Measurements from ENCODE around the gene NHLRC1.
A peak's percentile ranks its signal among the peaks of the same experiment; 100 is the strongest.
"Not testable (repeated sequence)": the region's sequence is repeated elsewhere in the genome, so short reads cannot be mapped to it uniquely, and the experiment has no call there.

Gene NHLRC1

DNA sequence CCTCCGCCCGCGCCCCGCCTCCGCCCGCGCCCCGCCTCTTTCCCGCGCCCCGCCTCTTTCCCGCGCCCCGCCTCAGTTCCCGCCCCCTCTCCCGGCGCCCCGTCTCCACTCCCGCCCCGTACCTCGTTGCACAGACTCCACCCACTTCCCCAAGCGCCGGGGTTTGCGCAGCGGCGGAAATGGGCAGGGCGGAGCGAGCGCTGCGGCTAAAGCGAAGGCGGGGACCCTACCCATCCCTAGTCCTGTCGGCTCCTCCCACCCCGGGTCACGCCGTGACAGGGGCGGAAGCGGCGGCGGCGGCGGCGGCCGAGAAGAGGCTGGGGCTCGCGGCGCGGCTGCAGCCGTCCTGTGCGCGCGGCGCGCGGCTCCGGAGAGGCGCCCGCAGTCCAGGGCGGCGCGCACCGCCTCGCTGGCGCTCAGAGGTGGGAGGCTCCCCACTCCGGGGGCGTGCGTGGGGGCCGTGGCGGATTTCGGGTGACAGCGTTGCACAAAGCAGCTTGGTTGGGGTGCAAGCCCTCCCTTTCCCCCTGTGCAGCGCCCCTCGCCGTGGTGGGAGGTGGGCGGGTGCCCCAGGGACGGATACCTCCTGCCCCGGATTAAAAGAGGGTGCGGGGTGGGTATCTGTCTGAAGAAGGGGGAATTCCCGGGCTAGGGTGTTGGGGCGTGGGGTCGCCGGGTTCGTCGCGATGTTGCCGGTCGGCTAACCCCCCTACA is 32.8 kb upstream of the NHLRC1 start, which contains the start of gene KDM1B:
KDM1B (plus strand) TSS at position 273 of the 714 bp plus-strand sequence. CDS start 4,474 bp downstream, outside the sequence.
- peak; percentile 98 to 99 (median 99) for DNase-seq
- Histone ChIP-seq H3K27me3 (replicated peaks; ENCODE audit: control insufficient read depth, insufficient read depth, low read length, poor library complexity, severe bottlenecking) (no peaks in the 10 kb centered on the region), H3K36me3 (ENCODE audit: control insufficient read depth, insufficient read depth, low read length) (no peaks in the 10 kb centered on the region), H3K4me3 (ENCODE audit: insufficient read depth, low read depth, low read length, poor library complexity, severe bottlenecking) (peak within 1 kb of the TSS; percentile 95), H3K4me1 (ENCODE audit: control insufficient read depth, insufficient read depth, low read length, poor library complexity, severe bottlenecking) (peaks cover 4% of the 10 kb centered on the region), H3K27ac (ENCODE audit: insufficient read depth, low read length, poor library complexity, severe bottlenecking) (peak within 1 kb of the TSS; percentile 84), H3K9me3 (ENCODE audit: control insufficient read depth, low read length) (no peaks in the 10 kb centered on the region)

DNA sequence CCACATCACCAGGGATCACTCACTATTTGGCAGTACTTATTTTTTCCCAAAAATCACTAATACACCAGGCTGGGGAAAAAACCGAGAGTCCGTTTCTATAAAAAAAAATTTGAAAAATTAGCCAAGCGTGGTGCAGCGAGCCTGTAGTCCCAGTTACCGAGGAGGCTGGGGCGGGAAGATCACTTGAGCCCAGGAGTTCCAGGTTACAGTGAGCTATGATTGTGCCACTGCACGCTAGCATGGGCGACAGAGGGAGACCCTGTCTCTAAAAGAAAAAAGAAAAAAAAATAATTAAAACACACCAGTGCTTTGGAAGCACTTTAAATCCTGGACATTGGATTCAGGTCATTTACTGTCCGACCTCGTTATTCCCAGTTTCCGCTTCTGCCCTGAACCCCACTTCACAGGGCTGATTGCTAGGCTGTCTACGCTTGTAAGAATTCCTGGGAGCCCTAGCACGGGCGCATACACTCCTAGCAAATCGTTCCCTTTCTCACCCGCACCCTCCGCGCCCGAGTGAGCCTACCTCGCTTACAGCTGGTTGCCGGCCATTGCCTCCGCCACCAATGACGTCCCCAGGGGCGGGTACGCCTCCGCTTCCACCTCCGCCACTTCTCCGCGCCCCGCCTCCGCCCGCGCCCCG is 32.2 kb upstream of the NHLRC1 start, which contains the start of gene TPMT:
TPMT (minus strand) TSS at position 571 of the 643 bp plus-strand sequence. CDS start 5,950 bp downstream, outside the sequence.
- H3K4me3 ChIP-seq (ENCODE audit: insufficient read depth, low read depth, low read length, poor library complexity, severe bottlenecking), result peak within 1 kb of the TSS; percentile 95
- H3K27ac ChIP-seq (ENCODE audit: insufficient read depth, low read length, poor library complexity, severe bottlenecking), result peak within 1 kb of the TSS; percentile 84
- peaks cover 4% of the 10 kb centered on the region for H3K4me1 ChIP-seq (ENCODE audit: control insufficient read depth, insufficient read depth, low read length, poor library complexity, severe bottlenecking)
- H3K9me3 ChIP-seq (ENCODE audit: control insufficient read depth, low read length), result no peaks in the 10 kb centered on the region
- H3K27me3 ChIP-seq (replicated peaks; ENCODE audit: control insufficient read depth, insufficient read depth, low read length, poor library complexity, severe bottlenecking), result no peaks in the 10 kb centered on the region
- H3K36me3 ChIP-seq (ENCODE audit: control insufficient read depth, insufficient read depth, low read length), result no peaks in the 10 kb centered on the region
- DNase-seq, result no peak

DNA sequence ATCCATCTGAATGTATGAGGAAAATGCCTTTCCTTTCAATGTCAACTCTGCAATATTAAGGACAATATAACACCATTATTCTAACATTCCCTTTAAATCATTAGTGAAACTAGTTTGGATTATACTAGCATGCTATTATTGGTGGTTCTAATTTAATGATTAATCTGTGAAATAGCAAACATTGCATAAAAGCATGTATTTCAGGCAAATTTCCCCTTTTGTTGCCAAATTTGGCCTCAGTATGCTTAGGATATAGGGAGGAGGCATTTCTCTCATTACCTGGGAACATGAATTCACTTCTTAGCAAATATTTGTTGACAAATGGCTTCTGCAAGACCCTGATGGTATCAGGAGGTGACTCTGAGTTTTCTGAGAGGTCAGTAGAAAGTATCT is 30.8 kb upstream of the NHLRC1 start:
- H3K36me3 ChIP-seq (ENCODE audit: control insufficient read depth, insufficient read depth, low read length), result no peaks in the 10 kb centered on the region
- DNase-seq, result no peak
- no peaks in the 10 kb centered on the region for H3K27me3 ChIP-seq (replicated peaks; ENCODE audit: control insufficient read depth, insufficient read depth, low read length, poor library complexity, severe bottlenecking)
- peaks cover 4% of the 10 kb centered on the region for H3K4me1 ChIP-seq (ENCODE audit: control insufficient read depth, insufficient read depth, low read length, poor library complexity, severe bottlenecking)
- H3K9me3 ChIP-seq (ENCODE audit: control insufficient read depth, low read length), result no peaks in the 10 kb centered on the region
- H3K27ac ChIP-seq (ENCODE audit: insufficient read depth, low read length, poor library complexity, severe bottlenecking), result no peak overlapping the region
- no peak overlapping the region for H3K4me3 ChIP-seq (ENCODE audit: insufficient read depth, low read depth, low read length, poor library complexity, severe bottlenecking)

DNA sequence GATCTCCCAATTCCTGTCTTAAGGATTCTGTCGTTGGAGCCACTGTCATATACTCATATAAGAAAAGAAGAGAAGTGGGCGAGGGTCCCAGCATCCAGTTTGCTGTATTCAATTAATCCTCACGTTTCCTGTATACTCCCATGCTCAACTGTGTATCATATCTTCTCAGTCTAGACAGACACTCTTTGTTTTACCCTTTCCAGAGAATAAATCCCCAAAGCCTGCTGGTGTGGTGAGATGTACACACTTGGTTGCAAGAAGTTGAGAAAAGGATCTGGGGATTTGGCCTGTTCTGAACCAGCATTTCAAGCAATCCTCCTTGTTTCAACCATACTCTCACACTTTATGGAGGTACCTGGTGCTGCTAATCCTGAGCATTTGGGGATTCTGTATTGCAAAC is 29.3 kb upstream of the NHLRC1 start:
- H3K9me3 ChIP-seq (ENCODE audit: control insufficient read depth, low read length), result no peaks in the 10 kb centered on the region
- no peaks in the 10 kb centered on the region for H3K27me3 ChIP-seq (replicated peaks; ENCODE audit: control insufficient read depth, insufficient read depth, low read length, poor library complexity, severe bottlenecking)
- peaks cover 3% of the 10 kb centered on the region for H3K36me3 ChIP-seq (ENCODE audit: control insufficient read depth, insufficient read depth, low read length)
- peaks cover 4% of the 10 kb centered on the region for H3K4me1 ChIP-seq (ENCODE audit: control insufficient read depth, insufficient read depth, low read length, poor library complexity, severe bottlenecking)
- no peak overlapping the region for H3K27ac ChIP-seq (ENCODE audit: insufficient read depth, low read length, poor library complexity, severe bottlenecking)
- no peak for DNase-seq
- H3K4me3 ChIP-seq (ENCODE audit: insufficient read depth, low read depth, low read length, poor library complexity, severe bottlenecking), result no peak overlapping the region

DNA sequence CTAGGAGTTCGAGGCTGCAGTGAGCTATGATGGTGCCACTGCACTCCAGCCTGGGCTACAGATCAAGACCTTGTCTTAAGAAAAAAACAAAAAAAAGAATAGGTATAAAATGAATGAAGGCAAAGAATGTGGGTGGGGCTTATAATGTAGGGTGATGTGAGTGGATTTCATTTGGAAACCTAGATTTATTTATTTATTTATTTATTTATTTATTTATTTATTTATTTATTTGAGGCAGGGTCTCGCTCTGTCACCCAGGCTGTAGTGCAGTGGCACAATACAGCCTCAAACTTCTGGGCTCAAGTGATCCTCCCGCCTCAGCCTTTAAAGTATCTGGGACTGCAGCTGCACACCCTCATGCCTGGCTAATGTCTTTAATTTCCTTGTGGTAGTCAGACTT is 28.9 kb upstream of the NHLRC1 start:
- not testable (repeated sequence) for DNase-seq; H3K36me3 ChIP-seq (ENCODE audit: control insufficient read depth, insufficient read depth, low read length); H3K4me3 ChIP-seq (ENCODE audit: insufficient read depth, low read depth, low read length, poor library complexity, severe bottlenecking); H3K27me3 ChIP-seq (replicated peaks; ENCODE audit: control insufficient read depth, insufficient read depth, low read length, poor library complexity, severe bottlenecking); H3K4me1 ChIP-seq (ENCODE audit: control insufficient read depth, insufficient read depth, low read length, poor library complexity, severe bottlenecking); H3K9me3 ChIP-seq (ENCODE audit: control insufficient read depth, low read length); H3K27ac ChIP-seq (ENCODE audit: insufficient read depth, low read length, poor library complexity, severe bottlenecking)

DNA sequence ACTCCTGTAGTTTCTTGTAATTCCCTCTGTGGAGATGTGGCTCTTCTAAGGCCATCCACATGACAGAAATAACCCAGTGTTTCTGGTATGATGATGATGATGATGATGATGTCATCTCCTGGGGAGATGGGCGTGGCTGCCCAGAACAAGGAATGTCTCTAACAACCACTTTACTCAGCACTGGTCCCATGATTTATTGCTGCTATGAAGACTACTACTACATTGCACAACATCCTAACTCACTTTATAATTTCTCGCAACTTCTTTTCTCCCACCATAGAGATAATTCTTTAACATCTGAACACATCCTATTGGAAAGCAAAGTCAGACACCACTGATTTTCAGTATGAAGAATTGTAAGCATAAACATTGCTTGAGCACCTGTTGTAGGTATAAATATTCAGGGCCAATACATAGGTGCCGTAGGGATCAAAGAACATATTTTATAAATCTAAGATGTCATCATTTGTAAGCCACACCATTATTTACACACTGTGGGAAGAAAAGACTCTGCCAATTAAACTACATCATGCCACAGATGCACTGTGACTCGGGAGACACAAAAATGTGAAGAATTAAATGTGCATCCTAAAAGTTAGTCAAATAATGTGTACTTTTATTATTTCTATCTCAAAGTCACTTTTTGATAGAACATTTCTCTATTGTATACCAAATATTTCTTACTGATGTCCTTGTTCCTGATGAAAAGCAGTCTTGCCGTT is 26.0 kb upstream of the NHLRC1 start:
- H3K27me3 ChIP-seq (replicated peaks; ENCODE audit: control insufficient read depth, insufficient read depth, low read length, poor library complexity, severe bottlenecking), result no peaks in the 10 kb centered on the region
- no peaks in the 10 kb centered on the region for H3K4me1 ChIP-seq (ENCODE audit: control insufficient read depth, insufficient read depth, low read length, poor library complexity, severe bottlenecking)
- no peak overlapping the region for H3K27ac ChIP-seq (ENCODE audit: insufficient read depth, low read length, poor library complexity, severe bottlenecking)
- no peak for DNase-seq
- peaks cover 5% of the 10 kb centered on the region for H3K36me3 ChIP-seq (ENCODE audit: control insufficient read depth, insufficient read depth, low read length)
- H3K9me3 ChIP-seq (ENCODE audit: control insufficient read depth, low read length), result no peaks in the 10 kb centered on the region
- H3K4me3 ChIP-seq (ENCODE audit: insufficient read depth, low read depth, low read length, poor library complexity, severe bottlenecking), result no peak overlapping the region

DNA sequence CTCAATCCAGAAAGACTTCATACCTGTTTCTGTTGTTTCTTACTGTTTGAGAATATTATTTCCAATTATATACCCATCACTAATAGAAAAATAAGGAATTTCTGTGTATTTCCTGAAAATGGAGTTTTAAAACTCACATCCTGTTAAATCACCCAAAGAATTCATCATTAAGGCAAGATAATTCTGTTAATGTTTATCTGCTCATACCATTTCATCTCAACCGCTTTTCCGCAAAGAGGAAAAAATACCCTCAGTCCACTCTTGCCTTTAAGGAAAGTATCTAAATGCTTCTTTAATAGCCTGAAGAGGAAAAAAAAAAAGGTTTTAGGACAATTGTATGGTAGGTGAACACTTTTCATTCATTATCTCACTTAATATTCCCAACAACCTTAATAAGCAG is 25.1 kb upstream of the NHLRC1 start:
- DNase-seq, result no peak
- Histone ChIP-seq H3K27me3 (replicated peaks; ENCODE audit: control insufficient read depth, insufficient read depth, low read length, poor library complexity, severe bottlenecking) (no peaks in the 10 kb centered on the region), H3K36me3 (ENCODE audit: control insufficient read depth, insufficient read depth, low read length) (peaks cover 13% of the 10 kb centered on the region), H3K4me3 (ENCODE audit: insufficient read depth, low read depth, low read length, poor library complexity, severe bottlenecking) (no peak overlapping the region), H3K27ac (ENCODE audit: insufficient read depth, low read length, poor library complexity, severe bottlenecking) (no peak overlapping the region), H3K9me3 (ENCODE audit: control insufficient read depth, low read length) (no peaks in the 10 kb centered on the region), H3K4me1 (ENCODE audit: control insufficient read depth, insufficient read depth, low read length, poor library complexity, severe bottlenecking) (no peaks in the 10 kb centered on the region)

DNA sequence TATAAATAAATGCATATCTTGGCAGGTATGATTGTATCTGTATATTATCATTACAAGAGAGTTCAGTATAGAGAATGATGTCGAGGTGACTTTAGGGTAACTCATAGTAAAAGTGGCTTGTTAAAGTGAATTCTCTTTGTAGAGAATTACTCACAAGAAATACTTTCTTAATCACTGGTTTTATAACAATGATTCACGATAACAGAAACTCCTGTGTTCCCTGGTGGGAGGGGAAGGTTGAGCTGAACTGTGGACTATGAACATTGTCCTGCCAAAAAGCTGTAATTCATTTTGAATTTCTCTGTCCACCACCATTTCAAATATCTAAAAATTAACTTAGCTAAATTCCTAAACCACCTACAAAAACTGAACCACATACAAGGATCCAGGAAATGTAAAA is 24.7 kb upstream of the NHLRC1 start:
- no peak for DNase-seq
- Histone ChIP-seq H3K4me3 (ENCODE audit: insufficient read depth, low read depth, low read length, poor library complexity, severe bottlenecking) (no peak overlapping the region), H3K27me3 (replicated peaks; ENCODE audit: control insufficient read depth, insufficient read depth, low read length, poor library complexity, severe bottlenecking) (no peaks in the 10 kb centered on the region), H3K27ac (ENCODE audit: insufficient read depth, low read length, poor library complexity, severe bottlenecking) (no peak overlapping the region), H3K9me3 (ENCODE audit: control insufficient read depth, low read length) (no peaks in the 10 kb centered on the region), H3K4me1 (ENCODE audit: control insufficient read depth, insufficient read depth, low read length, poor library complexity, severe bottlenecking) (no peaks in the 10 kb centered on the region), H3K36me3 (ENCODE audit: control insufficient read depth, insufficient read depth, low read length) (peaks cover 15% of the 10 kb centered on the region)

DNA sequence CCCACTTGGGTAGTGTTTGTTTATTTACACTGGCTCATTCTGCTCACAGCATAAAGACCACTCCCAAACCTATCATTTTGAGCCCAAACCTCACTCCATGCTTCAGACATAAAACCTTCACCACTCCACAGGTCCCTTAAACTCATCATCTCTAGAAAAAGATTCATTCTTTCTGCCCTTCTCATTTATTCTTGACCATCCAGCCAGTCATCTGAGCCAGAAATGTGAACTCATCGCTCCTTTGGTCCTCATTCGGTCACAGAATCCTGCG is 20.0 kb upstream of the NHLRC1 start:
- no peak for DNase-seq
- H3K4me3 ChIP-seq (ENCODE audit: insufficient read depth, low read depth, low read length, poor library complexity, severe bottlenecking), result no peak overlapping the region
- H3K27me3 ChIP-seq (replicated peaks; ENCODE audit: control insufficient read depth, insufficient read depth, low read length, poor library complexity, severe bottlenecking), result no peaks in the 10 kb centered on the region
- no peak overlapping the region for H3K27ac ChIP-seq (ENCODE audit: insufficient read depth, low read length, poor library complexity, severe bottlenecking)
- peaks cover 15% of the 10 kb centered on the region for H3K36me3 ChIP-seq (ENCODE audit: control insufficient read depth, insufficient read depth, low read length)
- no peaks in the 10 kb centered on the region for H3K9me3 ChIP-seq (ENCODE audit: control insufficient read depth, low read length)
- no peaks in the 10 kb centered on the region for H3K4me1 ChIP-seq (ENCODE audit: control insufficient read depth, insufficient read depth, low read length, poor library complexity, severe bottlenecking)

All from effector memory CD4-positive, alpha-beta T cell (primary cell).